GM21390 (cell line): ENCODE data around the gene MAGI2.

Experiments used
- ATAC-seq: cut with Tn5 transposase; IDR thresholded peaks from one replicate; pipeline ENCODE4 v1.9.1; 2021; ENCODE audit not compliant: unreplicated experiment

MAGI2 gene

GRCh38 chr7:78835897-78836296 lies 617.6 kb downstream of the MAGI2 start:
- ATAC-seq: no peak

- no peak for ATAC-seq
Observed at GRCh38 chr7:78828317-78828716, 625.1 kb downstream of the MAGI2 start.

- ATAC-seq: no peak
Observed at GRCh38 chr7:78803501-78804127, 649.9 kb downstream of the MAGI2 start.

- ATAC-seq: no peak
Observed at GRCh38 chr7:78794101-78794500, 659.4 kb downstream of the MAGI2 start.

- ATAC-seq: no peak
Observed at GRCh38 chr7:78792624-78793023, 660.8 kb downstream of the MAGI2 start.

GRCh38 chr7:78792006-78792405 lies 661.5 kb downstream of the MAGI2 start:
- ATAC-seq: no peak

GRCh38 chr7:78788464-78788863 lies 665.0 kb downstream of the MAGI2 start:
- ATAC-seq: no peak

GRCh38 chr7:78787854-78788253 lies 665.6 kb downstream of the MAGI2 start:
- ATAC-seq: no peak

- ATAC-seq: no peak
Observed at GRCh38 chr7:78786055-78786454, 667.4 kb downstream of the MAGI2 start.

GRCh38 chr7:78783179-78783962 lies 670.1 kb downstream of the MAGI2 start:
- ATAC-seq: no peak

- ATAC-seq: no peak
Observed at GRCh38 chr7:78780560-78780959, 672.9 kb downstream of the MAGI2 start.

- ATAC-seq: no peak
Observed at GRCh38 chr7:78779788-78780187, 673.7 kb downstream of the MAGI2 start.

- no peak for ATAC-seq
Observed at GRCh38 chr7:78777829-78778228, 675.6 kb downstream of the MAGI2 start.

GRCh38 chr7:78770422-78771410 lies 682.8 kb downstream of the MAGI2 start:
- no peak for ATAC-seq

- peak; percentile 93 for ATAC-seq
Observed at GRCh38 chr7:78769481-78770101, 683.9 kb downstream of the MAGI2 start.

- no peak for ATAC-seq
Observed at GRCh38 chr7:78768859-78769258, 684.6 kb downstream of the MAGI2 start.

- no peak for ATAC-seq
Observed at GRCh38 chr7:78765943-78766729, 687.3 kb downstream of the MAGI2 start.

- ATAC-seq: no peak
Observed at GRCh38 chr7:78764571-78764970, 688.9 kb downstream of the MAGI2 start.

GRCh38 chr7:78762625-78763024 lies 690.8 kb downstream of the MAGI2 start:
- no peak for ATAC-seq
